ENCODE results near the gene ETV1.

The ETV1 gene

DNA sequence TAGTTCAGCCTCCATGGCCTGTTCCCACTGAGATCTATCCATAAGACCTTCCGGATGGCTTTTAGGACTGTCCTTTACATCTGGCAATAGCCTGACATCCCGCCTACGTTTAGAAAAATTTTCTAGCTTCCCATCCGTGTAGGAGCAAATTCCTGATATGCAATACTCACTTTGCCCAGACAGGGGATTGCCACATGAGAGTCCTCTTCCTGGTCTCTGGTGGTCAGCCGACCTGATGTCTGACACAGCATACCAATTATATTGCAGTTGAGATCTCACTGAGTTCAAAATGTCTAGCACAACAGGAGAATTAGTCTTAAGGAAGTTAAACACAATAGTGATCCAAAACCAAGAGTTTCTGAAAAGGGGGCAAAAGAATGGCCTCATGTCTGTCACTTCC, 9.4 kb upstream of the ETV1 start:
- no peak overlapping the region for H3K4me3 ChIP-seq (ENCODE audit: low read depth, low read length)
- DNase-seq (ENCODE audit: low read depth), result no peak
- no peak for TF ChIP-seq CTCF (IDR thresholded peaks at IDR 0.05; ENCODE audit: insufficient read depth, low read depth, low read length, missing control alignments)

DNA sequence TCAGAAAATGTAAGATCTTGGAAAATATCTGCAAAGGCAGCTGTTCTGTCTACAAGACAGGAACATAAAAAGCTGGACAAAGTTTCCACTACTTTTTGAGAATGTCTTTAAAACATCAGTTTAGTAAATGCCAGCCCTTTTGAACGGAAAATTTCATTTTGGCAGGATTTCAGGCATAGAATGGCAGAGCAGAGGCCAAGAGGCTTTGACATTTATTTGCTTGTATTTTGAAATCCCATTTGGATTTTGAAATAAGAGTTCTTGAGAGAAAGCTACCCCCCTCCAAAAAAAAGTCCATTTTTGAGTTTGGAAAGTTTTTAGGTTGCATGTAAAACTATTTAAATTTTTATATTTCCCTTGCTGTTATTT, 3.1 kb upstream of the ETV1 start:
- H3K4me3 ChIP-seq (ENCODE audit: low read depth, low read length), result no peak overlapping the region
- DNase-seq (ENCODE audit: low read depth), result no peak
- no peak for TF ChIP-seq CTCF (IDR thresholded peaks at IDR 0.05; ENCODE audit: insufficient read depth, low read depth, low read length, missing control alignments)

GRCh38 chr7:13991791-13992595, 2.5 kb upstream of the ETV1 start:
- DNase-seq (ENCODE audit: low read depth), result no peak
- peak overlapping the region; percentile 58 for H3K4me3 ChIP-seq (ENCODE audit: low read depth, low read length)
- TF ChIP-seq CTCF (IDR thresholded peaks at IDR 0.05; ENCODE audit: insufficient read depth, low read depth, low read length, missing control alignments), result no peak

- H3K4me3 ChIP-seq (ENCODE audit: low read depth, low read length), result peak overlapping the region; percentile 58
- TF ChIP-seq CTCF (IDR thresholded peaks at IDR 0.05; ENCODE audit: insufficient read depth, low read depth, low read length, missing control alignments), result no peak
- peak; percentile 87 for DNase-seq (ENCODE audit: low read depth)
Measured at GRCh38 chr7:13990984-13991790, 1.7 kb upstream of the ETV1 start.

GRCh38 chr7:13990319-13990983, 985 bp upstream of the ETV1 start:
- peak overlapping the region; percentile 58 for H3K4me3 ChIP-seq (ENCODE audit: low read depth, low read length)
- no peak for TF ChIP-seq CTCF (IDR thresholded peaks at IDR 0.05; ENCODE audit: insufficient read depth, low read depth, low read length, missing control alignments)
- peak; percentile 40 for DNase-seq (ENCODE audit: low read depth)

- H3K4me3 ChIP-seq (ENCODE audit: low read depth, low read length), result peak overlapping the region; percentile 4
- TF ChIP-seq CTCF (IDR thresholded peaks at IDR 0.05; ENCODE audit: insufficient read depth, low read depth, low read length, missing control alignments), result no peak
- no peak for DNase-seq (ENCODE audit: low read depth)
Measured at GRCh38 chr7:13989949-13990305, 461 bp upstream of the ETV1 start.

All from GM12865 (cell line).